H9 (cell line): Measurements from ENCODE around the gene CLCNKA. TPM values are rescaled to one million over a fixed set of nuclear protein-coding genes. Genes with fewer than 3 reads are reported as not detected.

Experiments
- DNase-seq: peaks from one replicate; pipeline ENCODE4 v3.0.0-alpha.2; 2017
- H2AFZ ChIP-seq: one replicate; pipeline ENCODE4 v1.6.1; 2013; ENCODE audit warnings: mild to moderate bottlenecking, low read length, control low read depth, moderate library complexity
- H2AK5ac ChIP-seq: 2 replicates; pipeline ENCODE4 v1.6.1; 2013; ENCODE audit warnings: low read length, control low read depth, mixed read lengths; ENCODE audit not compliant: insufficient read length
- H2BK120ac ChIP-seq: one replicate; pipeline ENCODE4 v1.6.1; 2013; ENCODE audit warnings: low read depth, mild to moderate bottlenecking, low read length, control low read depth, inconsistent platforms; ENCODE audit not compliant: poor library complexity, severe bottlenecking
- H2BK12ac ChIP-seq: 2 replicates; pipeline ENCODE4 v1.6.1; 2013; ENCODE audit warnings: low read length, control low read depth, mixed read lengths, low read depth; ENCODE audit not compliant: insufficient read length
- H2BK15ac ChIP-seq: 2 replicates; pipeline ENCODE4 v1.6.1; 2013; ENCODE audit warnings: low read depth, low read length, control low read depth
- H2BK20ac ChIP-seq: one replicate; pipeline ENCODE4 v1.6.1; 2013; ENCODE audit warnings: low read depth, mild to moderate bottlenecking, low read length, control low read depth, inconsistent platforms; ENCODE audit not compliant: poor library complexity, severe bottlenecking
- H2BK5ac ChIP-seq: 2 replicates; pipeline ENCODE4 v1.6.1; 2013; ENCODE audit warnings: low read length, control low read depth, mixed read lengths; ENCODE audit not compliant: insufficient read length
- H3K14ac ChIP-seq: 2 replicates; pipeline ENCODE4 v1.6.1; 2013; ENCODE audit warnings: low read length, control low read depth; ENCODE audit not compliant: insufficient read depth
- H3K18ac ChIP-seq: 2 replicates; pipeline ENCODE4 v1.6.1; 2013; ENCODE audit warnings: low read depth, mild to moderate bottlenecking, mixed read lengths, low read length, control low read depth; ENCODE audit not compliant: insufficient read length
- H3K23ac ChIP-seq: 2 replicates; pipeline ENCODE4 v1.6.1; 2013; ENCODE audit warnings: low read length, control low read depth, mixed read lengths, low read depth; ENCODE audit not compliant: insufficient read length
- H3K23me2 ChIP-seq: 2 replicates; pipeline ENCODE4 v1.6.1; 2013; ENCODE audit warnings: low read depth, mild to moderate bottlenecking, mixed read lengths, low read length, control low read depth; ENCODE audit not compliant: insufficient read length, poor library complexity, severe bottlenecking
- H3K27ac ChIP-seq: 2 replicates; pipeline ENCODE4 v1.5.1; 2013; ENCODE audit warnings: low read length, control low read depth, mixed read lengths, low read depth; ENCODE audit not compliant: insufficient read length
- H3K27me3 ChIP-seq: 2 replicates; pipeline ENCODE4 v1.6.1; 2013; ENCODE audit warnings: low read length, control low read depth, inconsistent platforms; ENCODE audit not compliant: insufficient read depth
- H3K4ac ChIP-seq: 2 replicates; pipeline ENCODE4 v1.6.1; 2013; ENCODE audit warnings: low read depth, mild to moderate bottlenecking, control low read depth, inconsistent platforms, low read length, moderate library complexity
- H3K4me1 ChIP-seq: 2 replicates; pipeline ENCODE4 v1.6.1; 2013; ENCODE audit warnings: low read length, control low read depth, inconsistent platforms; ENCODE audit not compliant: insufficient read depth
- H3K4me2 ChIP-seq: 2 replicates; pipeline ENCODE4 v1.6.1; 2013; ENCODE audit warnings: low read length, control low read depth, mixed read lengths; ENCODE audit not compliant: insufficient read length, insufficient read depth
- H3K56ac ChIP-seq: 2 replicates; pipeline ENCODE4 v1.6.1; 2013; ENCODE audit warnings: low read depth, mild to moderate bottlenecking, mixed read lengths, low read length, control low read depth; ENCODE audit not compliant: insufficient read length
- H3K79me1 ChIP-seq: 2 replicates; pipeline ENCODE4 v1.6.1; 2013; ENCODE audit warnings: low read depth, mild to moderate bottlenecking, moderate library complexity, low read length, control low read depth, inconsistent platforms; ENCODE audit not compliant: insufficient read depth, poor library complexity, severe bottlenecking
- H3K79me2 ChIP-seq: 2 replicates; pipeline ENCODE4 v1.6.1; 2013; ENCODE audit warnings: low read length, control low read depth, inconsistent platforms; ENCODE audit not compliant: insufficient read depth
- H3K9ac ChIP-seq: 2 replicates; pipeline ENCODE4 v1.6.1; 2013; ENCODE audit warnings: low read length, control low read depth, mixed read lengths; ENCODE audit not compliant: insufficient read length; ENCODE audit errors: extremely low read depth
- H3K9me3 ChIP-seq: one replicate; pipeline ENCODE4 v1.6.1; 2013; ENCODE audit warnings: low read depth, low read length, inconsistent platforms; ENCODE audit not compliant: control insufficient read depth
- H3T11ph ChIP-seq: one replicate; pipeline ENCODE4 v1.6.1; 2013; ENCODE audit warnings: mild to moderate bottlenecking, low read length, control low read depth, inconsistent platforms
- H4K20me1 ChIP-seq: one replicate; pipeline ENCODE4 v1.6.1; 2013; ENCODE audit not compliant: control insufficient read depth, insufficient read length, insufficient read depth
- H4K5ac ChIP-seq: 2 replicates; pipeline ENCODE4 v1.6.1; 2013; ENCODE audit warnings: low read depth, mild to moderate bottlenecking, mixed read lengths, low read length, control low read depth; ENCODE audit not compliant: insufficient read length
- H4K8ac ChIP-seq: replicated peaks from 2 replicates; pipeline ENCODE4 v1.6.1; 2013; ENCODE audit warnings: low read length, control low read depth, mixed read lengths, low read depth; ENCODE audit not compliant: insufficient read length
- H4K91ac ChIP-seq: 2 replicates; pipeline ENCODE4 v1.6.1; 2013; ENCODE audit warnings: low read depth, mild to moderate bottlenecking, moderate library complexity, mixed read lengths, low read length, control low read depth; ENCODE audit not compliant: insufficient read length
- H3K27ac Mint-ChIP-seq, 3 experiments: 2 replicates in 2 of 3; 3 replicates in 1 of 3; pipeline ENCODE4 v1.8.0; 2020 to 2021; ENCODE audit warnings: mixed read lengths in 3 of 3, mild to moderate bottlenecking in 1 of 3, moderate library complexity in 1 of 3
- H3K27me3 Mint-ChIP-seq: 2 replicates; pipeline ENCODE4 v1.8.0; 2021; ENCODE audit warnings: low read depth, mild to moderate bottlenecking, moderate library complexity, mixed read lengths
- H3K36me3 Mint-ChIP-seq, 3 experiments: 2 replicates in 2 of 3; 3 replicates in 1 of 3; pipeline ENCODE4 v1.8.0; 2020 to 2021; ENCODE audit warnings: low read depth in 3 of 3, mixed read lengths in 3 of 3; ENCODE audit not compliant: insufficient read depth in 1 of 3
- H3K4me1 Mint-ChIP-seq, 2 experiments: 2 replicates each; pipeline ENCODE4 v1.8.0; 2020; ENCODE audit warnings: mixed read lengths in 2 of 2
- H3K4me3 Mint-ChIP-seq, 2 experiments: 2 replicates in 1 of 2; 3 replicates in 1 of 2; pipeline ENCODE4 v1.8.0; 2020 to 2021; ENCODE audit warnings: mild to moderate bottlenecking in 2 of 2, mixed read lengths in 2 of 2, moderate library complexity in 1 of 2
- H3K9me3 Mint-ChIP-seq, 2 experiments: 2 replicates in 1 of 2; 3 replicates in 1 of 2; pipeline ENCODE4 v1.8.0; 2020; ENCODE audit warnings: mild to moderate bottlenecking in 2 of 2, mixed read lengths in 2 of 2, moderate library complexity in 1 of 2
- WGBS: extraction: QIAGEN DNeasy Blood & Tissue Kit; methylation state at CpG from one replicate; pipeline ENCODE4 v1.1.7; 2013; ENCODE audit warnings: missing lambda C conversion rate, low lambda C conversion rate, mixed read lengths; ENCODE audit not compliant: insufficient read length; ENCODE audit errors: extremely low coverage; 5-methylcytosine and 5-hydroxymethylcytosine counted together
- total RNA-seq: library from RNA; stranded (reverse); gene quantifications from 2 replicates; pipeline ENCODE4 v1.2.1, GENCODE V29; 2021
- TF ChIP-seq, protein P1 (sequence below): fragments of 200-600 bp; sonication (generic); conservative IDR thresholded peaks from 3 replicates; pipeline ENCODE4 v1.8.0; 2021; ENCODE audit warnings: antibody characterized with exemption, mild to moderate bottlenecking

The CLCNKA gene
- total RNA-seq, 1 experiment from 2014 or later = 0.98 TPM

DNA sequence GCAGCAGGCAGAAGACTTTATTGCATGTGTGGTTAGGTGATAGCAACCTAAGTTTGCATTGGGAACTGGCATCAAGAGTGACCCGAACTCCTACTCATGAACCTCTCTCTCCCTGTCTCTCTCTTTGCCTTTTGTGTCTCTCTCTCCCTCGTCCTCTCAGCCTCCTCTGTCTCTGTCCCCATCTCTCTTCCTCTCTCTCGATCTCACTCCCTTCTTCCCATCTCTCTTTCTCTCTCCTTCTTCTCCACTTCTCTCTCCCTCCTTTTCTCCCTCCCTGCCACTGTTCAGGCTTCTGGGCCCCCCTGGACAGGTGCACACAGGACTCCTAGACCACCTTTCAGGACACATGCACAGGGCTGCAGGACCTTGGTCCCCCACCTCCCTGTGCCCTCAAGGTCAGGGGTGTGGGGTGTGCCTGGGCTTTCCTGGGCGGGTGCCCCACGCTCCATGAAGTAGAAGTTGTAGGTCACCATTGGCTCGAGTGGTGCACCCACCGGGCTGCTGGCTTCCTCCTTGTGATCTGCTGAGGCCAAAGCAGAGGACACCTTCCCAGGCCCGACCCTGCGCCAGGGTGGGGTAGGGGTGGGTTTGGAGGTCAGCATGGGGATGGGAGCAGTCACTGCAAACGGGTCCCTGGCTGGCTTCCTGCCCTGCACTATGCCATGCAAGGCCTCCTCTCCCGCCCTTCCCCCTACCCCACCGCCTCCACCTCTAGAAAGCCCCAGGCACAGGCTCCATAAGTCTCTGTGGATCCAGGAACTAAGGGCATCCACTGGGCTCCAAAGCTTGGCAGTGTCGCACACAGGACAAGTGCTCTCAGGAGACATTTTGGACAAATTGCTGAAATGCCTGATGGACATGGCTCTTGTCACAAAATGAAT is 32.7 kb upstream of the CLCNKA start:
- Histone ChIP-seq H3K4me1 (no peaks in the 10 kb centered on the region), H3K18ac (no peak overlapping the region), H3K9ac (no peak overlapping the region), H2AK5ac (no peak overlapping the region), H3K79me2 (no peaks in the 10 kb centered on the region), H3K14ac (no peak overlapping the region), H2BK120ac (no peak overlapping the region), H3K23ac (no peak overlapping the region), H3K56ac (no peak overlapping the region), H3K4me2 (no peak overlapping the region), H2BK20ac (no peak overlapping the region), H3K79me1 (no peaks in the 10 kb centered on the region), H4K20me1 (no peaks in the 10 kb centered on the region), H3K23me2 (no peaks in the 10 kb centered on the region), H3K27me3 (no peaks in the 10 kb centered on the region), H2AFZ (no peak overlapping the region), H2BK15ac (no peak overlapping the region), H2BK12ac (no peak overlapping the region), H3T11ph (no peak overlapping the region), H3K9me3 (no peaks in the 10 kb centered on the region), H4K8ac (no peak overlapping the region), H3K27ac (no peak overlapping the region), H4K5ac (no peak overlapping the region), H2BK5ac (no peak overlapping the region), H3K4ac (no peak overlapping the region), H4K91ac (no peak overlapping the region)
- TF ChIP-seq, protein P1, sequence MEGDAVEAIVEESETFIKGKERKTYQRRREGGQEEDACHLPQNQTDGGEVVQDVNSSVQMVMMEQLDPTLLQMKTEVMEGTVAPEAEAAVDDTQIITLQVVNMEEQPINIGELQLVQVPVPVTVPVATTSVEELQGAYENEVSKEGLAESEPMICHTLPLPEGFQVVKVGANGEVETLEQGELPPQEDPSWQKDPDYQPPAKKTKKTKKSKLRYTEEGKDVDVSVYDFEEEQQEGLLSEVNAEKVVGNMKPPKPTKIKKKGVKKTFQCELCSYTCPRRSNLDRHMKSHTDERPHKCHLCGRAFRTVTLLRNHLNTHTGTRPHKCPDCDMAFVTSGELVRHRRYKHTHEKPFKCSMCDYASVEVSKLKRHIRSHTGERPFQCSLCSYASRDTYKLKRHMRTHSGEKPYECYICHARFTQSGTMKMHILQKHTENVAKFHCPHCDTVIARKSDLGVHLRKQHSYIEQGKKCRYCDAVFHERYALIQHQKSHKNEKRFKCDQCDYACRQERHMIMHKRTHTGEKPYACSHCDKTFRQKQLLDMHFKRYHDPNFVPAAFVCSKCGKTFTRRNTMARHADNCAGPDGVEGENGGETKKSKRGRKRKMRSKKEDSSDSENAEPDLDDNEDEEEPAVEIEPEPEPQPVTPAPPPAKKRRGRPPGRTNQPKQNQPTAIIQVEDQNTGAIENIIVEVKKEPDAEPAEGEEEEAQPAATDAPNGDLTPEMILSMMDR = no peak
- no peak overlapping the region for H3K27ac Mint-ChIP-seq
- peaks cover 14% of the 10 kb centered on the region for H3K27me3 Mint-ChIP-seq
- 100% methylated on average over 1 of the region's 13 CpGs for WGBS
- no peaks in the 10 kb centered on the region for H3K9me3 Mint-ChIP-seq
- no peak overlapping the region for H3K4me3 Mint-ChIP-seq
- no peaks in the 10 kb centered on the region for H3K4me1 Mint-ChIP-seq
- no peak for DNase-seq
- no peaks in the 10 kb centered on the region for H3K36me3 Mint-ChIP-seq
